GM19468 (cell line): ENCODE results near the gene MAP1LC3B2.

ENCODE experiments used
- ATAC-seq: cut with Tn5 transposase; IDR thresholded peaks from one replicate; pipeline ENCODE4 v1.9.1; 2021; ENCODE audit warnings: mild to moderate bottlenecking, moderate library complexity, moderate number of reproducible peaks; ENCODE audit not compliant: unreplicated experiment; ENCODE audit errors: extremely low read depth

The MAP1LC3B2 gene

DNA sequence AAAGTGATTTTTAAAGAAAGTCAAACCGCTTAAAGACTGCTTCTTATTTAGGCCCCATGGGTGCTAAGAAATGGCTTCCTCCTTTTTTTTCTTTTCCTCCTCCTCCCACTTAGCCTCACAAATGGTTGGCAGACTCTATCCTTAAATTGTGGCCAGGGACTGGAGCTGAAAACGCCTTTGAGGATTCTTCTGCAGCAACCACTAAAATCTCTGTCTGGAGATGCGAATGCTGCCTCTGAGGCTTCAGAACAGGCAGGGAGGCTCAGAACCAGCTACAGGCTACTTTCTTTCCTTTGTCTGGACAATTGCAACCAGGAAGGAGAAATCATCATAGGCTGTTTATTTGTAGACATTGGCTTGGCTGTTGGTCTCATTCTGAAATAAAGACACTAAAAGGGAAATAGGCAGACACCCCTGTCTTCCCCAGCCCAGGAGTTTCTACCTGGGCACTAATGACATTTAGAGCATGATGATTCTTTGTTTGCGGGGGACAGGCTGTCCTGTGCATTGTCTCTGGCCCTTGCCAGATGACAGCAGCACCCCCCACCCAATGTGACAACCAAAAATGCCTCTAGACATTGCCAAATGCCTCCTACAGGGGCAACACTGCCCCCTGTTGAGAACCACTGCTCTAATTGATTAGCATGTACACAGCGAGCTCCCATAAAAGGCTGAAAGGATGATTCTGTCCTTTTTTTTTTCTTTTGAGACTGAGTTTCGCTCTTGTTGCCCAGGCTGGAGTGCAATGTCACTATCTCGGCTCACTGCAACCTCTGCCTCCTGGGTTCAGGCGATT is 50.3 kb downstream of the MAP1LC3B2 start:
- ATAC-seq = no peak

DNA sequence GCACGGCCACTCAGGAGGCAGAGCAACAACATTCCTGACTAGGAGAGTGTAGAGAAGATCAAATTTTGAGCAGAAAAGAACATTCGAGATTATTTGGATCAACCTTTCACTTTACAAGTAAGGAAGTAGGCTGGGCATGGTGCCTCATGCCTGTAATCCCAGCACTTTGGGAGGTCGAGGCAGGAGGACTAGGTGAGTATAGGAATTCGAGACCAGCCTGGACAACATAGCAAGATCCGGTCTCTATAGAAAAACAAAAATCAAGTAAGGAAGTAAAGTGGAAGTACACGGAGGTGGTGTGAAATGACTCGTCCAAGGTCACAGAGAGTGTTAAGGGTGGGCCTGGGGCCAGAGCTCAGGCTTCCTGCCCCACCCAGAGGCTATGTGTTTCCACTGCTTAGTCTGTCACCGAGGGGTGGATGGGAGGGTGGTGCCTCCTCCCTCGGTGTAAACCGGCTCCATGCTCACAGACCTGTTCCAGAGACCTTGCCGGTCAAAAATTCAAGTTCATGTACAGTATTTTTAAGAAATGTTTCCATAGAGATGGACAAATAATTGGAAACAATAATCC is 51.9 kb downstream of the MAP1LC3B2 start:
- ATAC-seq = no peak

- no peak for ATAC-seq
Measured at GRCh38 chr12:116612436-116612835, 53.3 kb downstream of the MAP1LC3B2 start.

DNA sequence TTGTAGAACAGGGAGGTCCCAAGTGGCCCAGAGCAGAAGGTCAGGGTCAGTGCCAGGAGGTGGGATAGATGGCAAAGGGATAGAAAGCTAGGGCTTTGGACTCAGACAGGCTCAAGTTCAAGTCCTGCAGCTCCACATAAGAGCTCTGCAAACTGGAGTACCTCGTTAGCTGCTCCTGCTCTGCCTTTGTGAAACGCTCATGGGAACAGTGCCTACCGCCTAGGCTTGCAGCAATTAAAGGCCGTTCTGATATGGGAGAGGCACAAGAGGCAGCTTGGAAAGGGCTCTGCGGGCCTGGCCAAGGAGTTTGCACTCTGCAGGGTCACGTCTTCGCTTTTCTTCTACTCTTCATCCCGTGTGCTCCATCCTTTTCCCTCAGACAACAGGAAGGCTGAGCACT is 54.1 kb downstream of the MAP1LC3B2 start:
- no peak for ATAC-seq

DNA sequence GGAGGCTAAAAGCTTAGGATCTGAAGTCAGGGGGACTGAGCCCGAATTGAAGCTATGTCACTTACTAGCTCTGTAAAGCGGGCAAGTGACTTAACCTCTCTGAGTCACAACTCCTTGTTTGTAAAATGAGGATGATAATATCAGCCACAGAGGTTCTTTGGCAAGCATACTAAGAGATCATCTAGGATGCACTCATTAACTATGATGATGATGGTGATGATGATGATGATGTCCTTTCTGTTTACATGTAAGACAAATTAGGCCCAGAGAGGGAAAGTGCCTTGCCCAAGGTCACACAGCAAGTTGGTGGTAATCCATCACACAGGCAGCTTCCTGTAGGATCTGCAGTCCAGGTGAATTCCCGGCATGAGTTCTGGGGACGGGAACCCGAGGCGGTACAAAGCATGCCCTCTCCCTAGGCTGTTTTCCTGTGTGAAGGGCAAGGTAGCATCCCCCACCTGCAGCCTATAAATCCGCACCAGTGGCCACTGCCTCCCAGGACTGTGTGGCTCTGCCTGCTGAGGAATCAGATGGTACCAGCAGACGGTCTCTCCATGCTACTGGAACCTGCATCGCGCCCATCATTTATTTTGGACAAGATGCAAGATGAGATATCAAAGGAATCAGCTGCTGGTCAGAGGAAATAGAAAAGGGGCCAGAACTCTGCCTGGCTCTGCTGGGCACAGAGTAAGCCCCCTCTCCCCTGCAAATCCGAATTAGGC is 55.2 kb downstream of the MAP1LC3B2 start:
- ATAC-seq = no peak

DNA sequence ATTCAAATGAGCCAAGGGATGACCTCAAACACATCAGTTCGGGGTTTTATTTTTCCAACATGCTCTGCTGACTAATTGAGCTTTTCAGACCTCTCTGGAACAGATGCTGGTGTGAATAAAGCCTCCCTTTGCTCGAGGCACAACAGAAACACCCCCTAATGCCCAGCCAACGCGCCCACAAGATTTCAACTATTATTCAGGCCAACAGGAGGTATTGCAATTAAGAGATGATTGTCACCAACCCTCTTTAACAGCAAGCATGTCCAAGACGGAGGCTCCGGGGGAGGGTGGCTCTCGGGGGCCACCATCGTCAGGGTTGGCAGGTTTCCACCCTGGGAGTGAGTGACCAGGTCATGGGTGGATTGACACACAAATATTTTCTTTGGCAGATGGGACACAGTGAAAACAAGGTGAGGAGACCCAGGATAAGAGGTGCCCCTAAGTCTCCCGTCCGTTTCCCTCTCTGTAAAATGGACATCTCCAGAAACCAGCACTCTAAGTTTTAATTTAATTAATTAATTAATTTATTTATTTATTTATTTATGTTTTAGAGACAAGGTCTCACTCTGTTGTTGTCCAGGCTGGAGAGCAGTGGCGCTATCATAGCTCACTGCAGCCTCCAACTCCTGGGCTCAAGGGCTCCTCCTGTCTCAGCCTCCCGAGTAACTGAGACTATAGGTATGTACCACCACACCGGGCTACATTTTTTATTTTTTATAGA is 56.1 kb downstream of the MAP1LC3B2 start:
- ATAC-seq = no peak

- no peak for ATAC-seq
Measured at GRCh38 chr12:116616536-116617248, 57.5 kb downstream of the MAP1LC3B2 start.

DNA sequence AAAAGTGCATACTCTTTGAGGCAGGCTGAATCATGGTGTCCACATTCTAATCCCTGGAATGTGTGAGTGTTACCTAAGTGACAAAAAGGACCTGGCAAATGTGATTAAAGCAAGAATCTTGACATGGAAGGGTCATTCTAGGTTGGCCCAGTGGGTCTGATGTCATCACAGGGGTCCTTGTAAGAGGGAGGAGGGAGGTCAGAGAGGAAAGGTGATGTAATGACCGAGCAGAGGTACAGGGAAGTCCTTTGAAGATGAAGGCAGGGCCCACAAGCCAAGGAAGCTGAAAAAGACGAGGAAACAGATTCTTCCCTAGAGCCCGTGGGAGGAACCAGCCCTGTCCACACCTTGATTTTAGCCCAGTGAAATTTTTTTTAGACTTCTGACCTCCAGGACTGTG is 60.1 kb downstream of the MAP1LC3B2 start:
- ATAC-seq = no peak

DNA sequence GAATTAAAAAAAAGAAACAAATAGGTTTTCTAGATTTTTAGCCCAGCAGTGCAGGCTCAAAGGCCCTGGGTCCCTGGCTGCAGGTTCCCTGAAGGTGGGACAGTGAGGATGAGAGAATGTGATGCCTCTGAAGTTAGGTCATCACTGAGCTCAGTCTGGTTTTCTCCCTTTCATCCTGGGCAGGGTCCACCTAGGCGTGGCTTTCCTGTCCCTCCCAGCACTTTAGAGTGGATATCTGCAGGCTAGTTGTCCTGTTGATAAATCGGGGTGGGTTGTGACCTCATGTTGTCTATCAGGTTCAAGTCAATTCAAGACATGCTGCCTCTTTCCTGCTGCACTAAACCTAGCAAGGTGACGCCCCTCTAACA is 60.9 kb downstream of the MAP1LC3B2 start:
- no peak for ATAC-seq

GRCh38 chr12:116620492-116621191 is 61.5 kb downstream of the MAP1LC3B2 start:
- ATAC-seq = no peak

- ATAC-seq = no peak
Measured at GRCh38 chr12:116621194-116621593, 62.0 kb downstream of the MAP1LC3B2 start.

DNA sequence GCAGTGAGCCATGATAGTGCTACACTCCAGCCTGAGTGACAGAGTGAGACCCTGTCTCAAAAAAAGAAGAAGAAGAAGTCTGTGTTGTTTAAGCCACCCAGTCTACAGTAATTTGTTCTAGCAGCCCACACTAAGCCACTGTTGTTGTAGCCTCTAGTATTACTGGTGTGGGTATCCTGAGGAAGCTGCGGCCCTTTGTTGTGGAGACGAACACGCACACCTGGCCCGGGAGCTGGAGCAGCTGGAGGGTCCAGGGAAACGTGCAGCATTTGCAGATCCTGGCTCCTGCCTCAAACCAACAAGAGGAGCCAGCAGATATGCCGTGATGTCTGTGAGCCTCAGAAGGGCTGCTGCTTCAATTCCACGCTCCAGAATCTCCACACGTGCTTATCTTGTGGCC is 65.3 kb downstream of the MAP1LC3B2 start:
- ATAC-seq = no peak

- ATAC-seq = no peak
Measured at GRCh38 chr12:116626153-116626552, 67.0 kb downstream of the MAP1LC3B2 start.
